ENCODE measurements around the gene BCLAF1.

The BCLAF1 gene

GRCh38 chr6:136213853-136214252, 75.8 kb downstream of the BCLAF1 start:
- H3K4me3 ChIP-seq (ENCODE audit: low read depth, low read length) = no peak overlapping the region
- DNase-seq (ENCODE audit: low read depth) = no peak
- TF ChIP-seq, protein P1, sequence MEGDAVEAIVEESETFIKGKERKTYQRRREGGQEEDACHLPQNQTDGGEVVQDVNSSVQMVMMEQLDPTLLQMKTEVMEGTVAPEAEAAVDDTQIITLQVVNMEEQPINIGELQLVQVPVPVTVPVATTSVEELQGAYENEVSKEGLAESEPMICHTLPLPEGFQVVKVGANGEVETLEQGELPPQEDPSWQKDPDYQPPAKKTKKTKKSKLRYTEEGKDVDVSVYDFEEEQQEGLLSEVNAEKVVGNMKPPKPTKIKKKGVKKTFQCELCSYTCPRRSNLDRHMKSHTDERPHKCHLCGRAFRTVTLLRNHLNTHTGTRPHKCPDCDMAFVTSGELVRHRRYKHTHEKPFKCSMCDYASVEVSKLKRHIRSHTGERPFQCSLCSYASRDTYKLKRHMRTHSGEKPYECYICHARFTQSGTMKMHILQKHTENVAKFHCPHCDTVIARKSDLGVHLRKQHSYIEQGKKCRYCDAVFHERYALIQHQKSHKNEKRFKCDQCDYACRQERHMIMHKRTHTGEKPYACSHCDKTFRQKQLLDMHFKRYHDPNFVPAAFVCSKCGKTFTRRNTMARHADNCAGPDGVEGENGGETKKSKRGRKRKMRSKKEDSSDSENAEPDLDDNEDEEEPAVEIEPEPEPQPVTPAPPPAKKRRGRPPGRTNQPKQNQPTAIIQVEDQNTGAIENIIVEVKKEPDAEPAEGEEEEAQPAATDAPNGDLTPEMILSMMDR (IDR thresholded peaks at IDR 0.05; ENCODE audit: low read depth, low read length) = no peak
- no peak for TF ChIP-seq MYC (IDR thresholded peaks at IDR 0.05; ENCODE audit: low read depth, low read length)
- TF ChIP-seq, protein P2, sequence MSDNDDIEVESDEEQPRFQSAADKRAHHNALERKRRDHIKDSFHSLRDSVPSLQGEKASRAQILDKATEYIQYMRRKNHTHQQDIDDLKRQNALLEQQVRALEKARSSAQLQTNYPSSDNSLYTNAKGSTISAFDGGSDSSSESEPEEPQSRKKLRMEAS (IDR thresholded peaks at IDR 0.05; ENCODE audit: low read depth, low read length) = no peak
- no peak for TF ChIP-seq POLR2A (IDR thresholded peaks at IDR 0.05; ENCODE audit: extremely low read depth, insufficient read length)

DNA sequence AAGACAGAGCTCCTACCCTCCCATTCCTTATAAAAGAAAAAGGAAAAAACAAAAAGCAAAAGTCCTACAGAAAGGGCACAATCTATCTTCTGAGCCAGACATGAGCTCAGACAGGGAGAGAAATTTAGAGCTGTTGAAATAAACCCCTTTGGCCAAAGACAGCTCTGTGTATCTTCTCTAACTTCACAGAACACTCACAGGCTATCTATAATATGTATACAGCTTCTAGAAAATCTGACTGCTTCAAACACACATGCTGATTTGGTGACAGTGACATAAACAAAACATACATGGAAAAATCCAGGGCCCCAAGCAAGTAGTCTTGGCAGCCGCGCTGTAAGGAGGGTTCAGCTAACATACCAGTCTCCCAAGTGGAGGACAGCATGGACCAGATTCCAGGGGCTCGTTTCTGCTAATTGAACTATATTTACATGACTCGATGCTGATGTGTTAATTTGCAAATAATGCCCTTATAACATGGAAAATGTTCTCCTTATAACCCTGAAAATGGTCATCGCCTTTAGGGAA, 76.6 kb downstream of the BCLAF1 start:
- DNase-seq (ENCODE audit: low read depth) = no peak
- no peak overlapping the region for H3K4me3 ChIP-seq (ENCODE audit: low read depth, low read length)
- TF ChIP-seq, protein P1 (IDR thresholded peaks at IDR 0.05; ENCODE audit: low read depth, low read length) = no peak
- TF ChIP-seq MYC (IDR thresholded peaks at IDR 0.05; ENCODE audit: low read depth, low read length) (no peak), POLR2A (IDR thresholded peaks at IDR 0.05; ENCODE audit: extremely low read depth, insufficient read length) (no peak)
- TF ChIP-seq, protein P2 (IDR thresholded peaks at IDR 0.05; ENCODE audit: low read depth, low read length) = no peak

DNA sequence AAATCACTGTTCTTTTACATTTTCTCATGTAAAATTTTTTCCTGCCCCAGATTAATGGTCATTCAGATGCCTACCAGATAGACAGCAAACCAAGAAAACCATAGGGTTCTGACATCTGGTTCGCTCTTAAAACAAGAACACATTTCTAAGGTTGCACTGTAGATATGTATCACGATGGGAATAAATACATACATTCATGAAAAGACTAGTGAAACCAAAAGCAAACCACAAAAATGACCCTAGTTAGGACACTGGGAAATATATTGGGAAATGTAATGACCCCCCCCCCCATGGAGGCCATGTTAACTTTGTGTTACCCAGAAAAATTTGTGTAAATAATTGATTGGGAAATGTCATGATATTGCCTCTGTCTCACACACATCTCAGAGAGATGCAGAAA, 77.0 kb downstream of the BCLAF1 start:
- DNase-seq (ENCODE audit: low read depth) = no peak
- TF ChIP-seq, protein P2 (IDR thresholded peaks at IDR 0.05; ENCODE audit: low read depth, low read length) = no peak
- TF ChIP-seq POLR2A (IDR thresholded peaks at IDR 0.05; ENCODE audit: extremely low read depth, insufficient read length) (no peak), MYC (IDR thresholded peaks at IDR 0.05; ENCODE audit: low read depth, low read length) (no peak)
- TF ChIP-seq, protein P1 (IDR thresholded peaks at IDR 0.05; ENCODE audit: low read depth, low read length) = no peak
- no peak overlapping the region for H3K4me3 ChIP-seq (ENCODE audit: low read depth, low read length)

- DNase-seq (ENCODE audit: low read depth) = no peak
- no peak for TF ChIP-seq MYC (IDR thresholded peaks at IDR 0.05; ENCODE audit: low read depth, low read length)
- TF ChIP-seq, protein P1 (IDR thresholded peaks at IDR 0.05; ENCODE audit: low read depth, low read length) = no peak
- TF ChIP-seq, protein P2 (IDR thresholded peaks at IDR 0.05; ENCODE audit: low read depth, low read length) = no peak
- TF ChIP-seq POLR2A (IDR thresholded peaks at IDR 0.05; ENCODE audit: extremely low read depth, insufficient read length) = no peak
- H3K4me3 ChIP-seq (ENCODE audit: low read depth, low read length) = no peak overlapping the region
Observed at GRCh38 chr6:136210398-136211165, 79.1 kb downstream of the BCLAF1 start.

DNA sequence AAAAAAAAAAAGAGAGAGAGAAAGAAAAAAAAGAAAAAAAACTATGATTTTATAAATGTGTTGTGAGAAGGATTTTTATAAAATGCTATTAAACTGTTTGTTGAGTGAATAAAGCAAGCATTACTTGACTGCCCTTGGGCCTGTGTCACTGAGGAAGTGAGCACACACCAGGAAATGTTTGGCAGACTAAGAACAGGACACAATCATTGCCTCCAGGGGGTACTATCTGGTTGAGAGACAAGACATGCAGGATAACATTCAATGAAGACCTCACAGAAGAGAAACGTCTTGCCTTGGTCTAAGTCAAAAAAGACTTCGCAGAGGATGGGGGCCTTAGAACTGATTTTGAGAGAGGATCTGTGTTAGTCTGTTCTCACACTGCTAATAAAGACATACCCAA, 80.2 kb downstream of the BCLAF1 start:
- no peak for DNase-seq (ENCODE audit: low read depth)
- H3K4me3 ChIP-seq (ENCODE audit: low read depth, low read length) = no peak overlapping the region
- no peak for TF ChIP-seq MYC (IDR thresholded peaks at IDR 0.05; ENCODE audit: low read depth, low read length)
- TF ChIP-seq, protein P2 (IDR thresholded peaks at IDR 0.05; ENCODE audit: low read depth, low read length) = no peak
- TF ChIP-seq POLR2A (IDR thresholded peaks at IDR 0.05; ENCODE audit: extremely low read depth, insufficient read length) = no peak
- TF ChIP-seq, protein P1 (IDR thresholded peaks at IDR 0.05; ENCODE audit: low read depth, low read length) = no peak

Measured in NB4 (cell line).